Mesodermal cell (in vitro differentiated cells): ENCODE measurements around the gene DEGS1.
"Not testable (repeated sequence)": the region's sequence is repeated elsewhere in the genome, so short reads cannot be mapped to it uniquely, and the experiment has no call there.

Experiments
- H3K27ac ChIP-seq: 2 replicates; pipeline ENCODE4 v1.7.0; 2013; ENCODE audit warnings: mild to moderate bottlenecking, low read depth, low read length, moderate library complexity; ENCODE audit not compliant: severe bottlenecking
- H3K36me3 ChIP-seq: 2 replicates; pipeline ENCODE4 v1.7.1; 2013; ENCODE audit warnings: mild to moderate bottlenecking, low read length, moderate library complexity; ENCODE audit not compliant: control insufficient read depth, insufficient read depth
- H3K4me1 ChIP-seq: one replicate; pipeline ENCODE4 v1.7.1; 2013; ENCODE audit warnings: mild to moderate bottlenecking, low read length; ENCODE audit not compliant: insufficient read depth, control insufficient read depth, poor library complexity, severe bottlenecking
- H3K4me3 ChIP-seq: 2 replicates; pipeline ENCODE4 v1.7.0; 2013; ENCODE audit warnings: low read length, control low read depth, mild to moderate bottlenecking; ENCODE audit not compliant: insufficient read depth, poor library complexity, severe bottlenecking; ENCODE audit errors: extremely low read depth
- H3K9me3 ChIP-seq: 2 replicates; pipeline ENCODE4 v1.7.1; 2013; ENCODE audit warnings: mild to moderate bottlenecking, low read length, moderate library complexity; ENCODE audit not compliant: control insufficient read depth
- WGBS, 2 experiments: methylation state at CpG; one replicate each; pipeline ENCODE4 v1.1.5; 2013; ENCODE audit warnings: missing lambda C conversion rate in 2 of 2; ENCODE audit not compliant: insufficient coverage in 2 of 2; 5-methylcytosine and 5-hydroxymethylcytosine counted together

The DEGS1 gene

DNA sequence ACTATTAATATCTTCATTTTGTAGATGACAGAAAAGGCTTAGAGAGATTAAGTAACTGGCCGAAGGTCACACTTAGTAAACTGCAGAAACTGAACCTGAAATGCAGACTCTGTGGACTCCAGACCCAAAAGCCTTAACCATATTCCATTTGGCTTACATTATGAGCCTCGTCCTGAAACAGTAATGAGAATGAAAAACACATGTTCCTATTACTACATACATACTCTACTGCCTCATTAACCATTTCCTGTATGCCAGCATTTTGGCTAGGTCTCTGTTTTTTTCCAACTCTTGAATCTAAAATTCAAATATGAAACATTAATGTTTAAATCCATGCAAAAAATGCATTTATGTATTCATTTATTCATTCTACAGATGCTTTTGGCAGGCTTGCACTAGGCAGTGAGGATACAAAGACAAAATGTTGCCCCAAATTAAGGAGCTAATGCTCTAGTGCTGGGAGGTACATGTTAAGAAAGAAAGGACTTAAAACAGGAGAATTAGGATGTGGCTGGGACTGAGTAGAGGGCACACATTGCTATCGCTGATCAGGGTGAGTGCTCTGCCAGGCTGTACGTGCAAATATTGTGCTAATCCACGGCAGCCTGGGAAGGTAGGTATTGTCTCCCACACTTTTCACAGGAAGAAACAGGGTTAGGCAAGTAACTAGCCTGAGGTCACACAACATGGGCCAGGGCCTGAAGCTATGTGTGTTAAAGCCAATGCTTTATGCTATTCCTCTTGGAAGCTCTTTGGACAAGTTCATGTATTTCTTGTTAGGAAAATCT lies 14.0 kb downstream of the DEGS1 start:
- no peak overlapping the region for H3K4me3 ChIP-seq
- no peaks in the 10 kb centered on the region for H3K9me3 ChIP-seq
- WGBS, 2 experiments = 90 to 97% methylated on average over 5 of the region's 5 CpGs
- no peak overlapping the region for H3K27ac ChIP-seq
- H3K4me1 ChIP-seq = no peaks in the 10 kb centered on the region
- peaks cover 29% of the 10 kb centered on the region for H3K36me3 ChIP-seq

DNA sequence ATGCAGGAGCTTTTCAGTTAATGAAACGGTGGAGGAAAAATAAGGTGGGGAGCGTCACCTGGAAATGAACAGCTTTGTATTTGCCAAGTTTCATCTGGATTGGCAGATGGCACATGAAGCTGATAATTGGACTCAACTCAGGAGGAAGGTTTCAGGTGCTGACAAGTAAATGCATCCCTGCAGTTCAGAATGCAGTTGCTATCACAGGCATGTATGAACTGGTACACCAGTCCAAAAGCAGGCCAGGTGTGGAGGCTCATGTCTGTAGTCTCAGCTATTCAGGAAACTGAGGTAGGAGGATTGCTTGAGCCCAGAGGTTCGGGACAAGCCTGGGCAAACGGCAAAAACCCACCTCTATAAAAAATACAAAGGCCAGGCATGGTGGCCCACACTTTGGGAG lies 15.5 kb downstream of the DEGS1 start:
- H3K27ac ChIP-seq = no peak overlapping the region
- 96 to 100% methylated on average over 2 to 3 of the region's 4 CpGs for WGBS, 2 experiments

DNA sequence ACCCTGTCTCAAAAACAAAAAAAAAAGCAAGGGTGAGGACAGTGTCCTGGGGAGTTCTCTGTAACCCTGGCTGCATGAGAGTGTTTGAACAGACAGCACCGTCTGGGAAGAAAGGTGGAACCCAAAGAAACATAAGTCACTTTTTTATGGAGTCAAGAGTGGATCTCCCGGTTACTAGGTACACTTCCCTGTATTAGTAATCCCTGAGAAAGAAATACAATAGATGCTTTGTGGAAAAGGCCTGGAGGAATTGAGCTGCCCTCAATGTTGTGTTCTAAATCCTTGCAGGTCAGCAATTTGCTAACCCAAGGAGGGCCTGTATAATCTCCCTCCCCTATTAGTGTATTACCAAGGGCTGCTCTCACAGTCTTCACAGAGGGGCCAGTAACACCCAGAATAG lies 16.6 kb downstream of the DEGS1 start:
- Histone ChIP-seq H3K27ac (no peak overlapping the region), H3K9me3 (no peaks in the 10 kb centered on the region), H3K36me3 (peaks cover 4% of the 10 kb centered on the region), H3K4me3 (no peak overlapping the region), H3K4me1 (peaks cover 14% of the 10 kb centered on the region)
- WGBS, 2 experiments = 85 to 86% methylated on average over 1 to 2 of the region's 2 CpGs

More for the DNA sequence above, 15.5 kb downstream of the DEGS1 start:
- Histone ChIP-seq H3K36me3 (peaks cover 15% of the 10 kb centered on the region), H3K4me3 (no peak overlapping the region), H3K4me1 (peaks cover 9% of the 10 kb centered on the region), H3K9me3 (no peaks in the 10 kb centered on the region)

DNA sequence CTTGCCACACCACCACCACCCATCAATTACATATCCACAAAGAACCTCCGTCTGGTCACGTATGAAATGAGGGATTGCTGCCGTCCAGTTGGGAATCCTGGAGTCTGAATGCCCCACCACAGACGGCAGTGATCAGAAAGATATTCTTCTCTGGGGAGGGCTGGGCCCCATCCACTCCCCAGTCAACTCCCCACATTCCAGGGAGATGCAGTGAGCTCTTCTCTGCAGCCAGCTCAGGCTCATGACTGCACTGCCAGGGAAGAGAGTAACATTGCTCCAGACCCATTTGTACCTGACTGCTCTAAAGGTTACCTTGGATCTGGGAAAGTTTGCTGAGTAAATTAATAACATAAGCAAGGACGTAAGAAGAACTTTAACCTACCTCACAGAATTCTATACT lies 18.3 kb downstream of the DEGS1 start:
- WGBS, 2 experiments = 78 to 80% methylated on average over 1 to 2 of the region's 5 CpGs
- H3K36me3 ChIP-seq = no peaks in the 10 kb centered on the region
- H3K27ac ChIP-seq = no peak overlapping the region
- H3K4me1 ChIP-seq = peaks cover 24% of the 10 kb centered on the region
- H3K9me3 ChIP-seq = no peaks in the 10 kb centered on the region
- no peak overlapping the region for H3K4me3 ChIP-seq

DNA sequence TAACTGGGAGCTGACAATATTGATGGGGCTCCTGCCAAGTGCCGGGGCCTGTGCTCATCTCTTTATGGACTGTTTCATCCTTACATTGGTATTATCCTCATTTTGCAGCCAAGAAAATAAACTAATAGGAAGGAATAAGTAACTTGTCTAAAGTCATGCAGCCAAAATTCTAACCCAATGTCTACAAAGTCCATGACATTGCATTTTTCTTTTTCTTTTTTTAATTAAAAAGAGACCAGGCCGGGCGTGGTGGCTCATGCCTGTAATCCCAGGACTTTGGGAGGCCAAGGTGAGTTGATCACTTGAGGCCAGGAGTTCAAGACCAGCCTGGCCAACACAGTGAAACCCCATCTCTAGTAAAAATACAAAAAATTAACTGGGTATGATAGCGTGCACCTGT lies 18.8 kb downstream of the DEGS1 start:
- no peak overlapping the region for H3K4me3 ChIP-seq
- H3K27ac ChIP-seq = no peak overlapping the region
- peaks cover 24% of the 10 kb centered on the region for H3K4me1 ChIP-seq
- no peaks in the 10 kb centered on the region for H3K36me3 ChIP-seq
- H3K9me3 ChIP-seq = no peaks in the 10 kb centered on the region
- WGBS, 2 experiments = 83% methylated on average over 4 of the region's 4 CpGs; no CpG with 5 or more reads in 1 of the 2 experiments

DNA sequence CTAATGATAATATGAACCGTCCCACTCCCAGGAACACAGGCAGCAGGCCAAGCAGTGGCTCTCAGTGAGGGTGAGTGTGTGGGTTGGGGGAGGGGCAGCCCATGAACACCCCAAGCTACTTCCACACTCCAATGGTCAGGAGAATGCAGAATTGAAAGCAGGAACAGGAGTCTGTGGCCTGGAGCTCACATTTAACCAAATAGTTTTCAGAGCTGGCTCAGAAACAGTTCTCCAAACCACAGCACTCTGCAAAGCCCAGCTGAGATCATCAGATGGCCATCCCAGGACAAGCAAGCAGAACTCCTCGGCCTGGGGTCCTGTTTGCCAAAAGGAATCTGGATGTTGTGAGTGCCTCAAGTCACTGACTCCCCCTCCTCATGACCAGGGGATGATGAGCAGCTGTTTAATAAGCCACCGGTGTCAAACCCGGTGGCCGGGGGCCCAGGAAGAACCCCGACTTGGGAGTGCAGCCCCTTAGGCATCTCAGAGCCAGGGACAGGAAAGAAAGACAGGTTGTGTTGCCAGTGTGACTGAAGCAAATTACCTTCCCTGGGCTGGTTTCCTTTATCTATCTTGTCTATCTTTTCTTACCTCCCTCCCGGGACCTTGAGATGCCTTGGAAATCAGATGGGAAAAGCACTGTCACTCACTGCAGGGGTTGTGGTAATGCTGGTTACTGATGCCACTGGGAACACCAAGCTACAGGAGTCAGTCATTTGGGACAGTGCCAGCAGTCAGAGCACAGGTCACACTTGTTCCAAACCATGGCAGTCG lies 20.4 kb downstream of the DEGS1 start:
- Histone ChIP-seq H3K4me3 (no peak overlapping the region), H3K36me3 (no peaks in the 10 kb centered on the region), H3K9me3 (no peaks in the 10 kb centered on the region), H3K27ac (peak overlapping the region; percentile 33), H3K4me1 (peaks cover 24% of the 10 kb centered on the region)
- WGBS, 2 experiments = 44 to 55% methylated on average over 5 to 6 of the region's 8 CpGs

DNA sequence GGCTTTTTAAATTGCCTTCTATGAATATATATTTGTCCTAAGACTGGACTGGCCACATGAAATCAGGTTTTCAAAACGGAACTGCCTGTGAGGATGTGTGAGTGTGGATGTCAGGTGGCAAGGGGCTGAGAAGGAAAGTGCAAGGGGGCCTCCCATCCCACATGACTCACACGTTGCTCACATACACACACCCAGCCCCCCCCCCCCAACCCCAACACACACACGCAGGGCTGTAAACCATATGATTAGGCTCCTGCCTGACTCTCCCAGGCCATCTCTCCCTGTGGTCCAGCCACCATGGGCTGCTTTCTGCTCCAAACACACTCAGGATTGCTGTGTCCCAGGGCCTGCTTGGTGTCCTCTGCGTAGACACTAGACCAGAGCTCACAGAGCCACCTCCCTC lies 22.4 kb downstream of the DEGS1 start:
- H3K27ac ChIP-seq = peak overlapping the region; percentile 41
- peaks cover 24% of the 10 kb centered on the region for H3K4me1 ChIP-seq
- no peaks in the 10 kb centered on the region for H3K36me3 ChIP-seq
- no peaks in the 10 kb centered on the region for H3K9me3 ChIP-seq
- WGBS, 2 experiments = 31% methylated on average over 2 of the region's 4 CpGs; no CpG with 5 or more reads in 1 of the 2 experiments
- H3K4me3 ChIP-seq = no peak overlapping the region

DNA sequence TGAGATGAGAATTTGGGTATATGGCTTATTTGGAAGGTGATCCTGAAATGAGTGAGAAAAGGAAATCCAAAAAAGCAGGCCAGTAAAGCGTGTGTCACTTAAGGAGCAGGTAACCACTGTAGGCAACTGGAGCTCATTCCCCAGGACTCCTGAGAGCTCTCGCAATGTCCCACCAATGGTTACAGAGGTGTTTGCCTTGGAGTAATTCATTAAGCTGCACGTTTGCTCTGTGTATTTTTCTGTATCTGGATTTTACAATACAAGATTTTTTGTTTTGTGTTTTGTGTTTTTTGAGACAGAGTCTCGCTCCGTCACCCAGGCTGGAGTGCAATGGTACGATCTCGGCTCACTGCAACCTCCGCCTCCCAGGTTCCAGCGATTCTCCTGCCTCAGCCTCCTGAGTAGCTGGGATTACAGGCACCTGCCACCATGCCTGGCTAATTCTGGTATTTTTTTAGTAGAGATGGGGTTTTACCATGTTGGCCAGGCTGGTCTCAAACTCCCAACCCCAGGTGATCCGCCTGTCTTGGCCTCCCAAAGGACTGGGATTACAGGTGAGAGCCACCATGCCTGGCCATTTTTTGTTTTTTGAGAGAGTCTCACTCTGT lies 23.0 kb downstream of the DEGS1 start:
- H3K27ac ChIP-seq, H3K9me3 ChIP-seq, H3K36me3 ChIP-seq, H3K4me3 ChIP-seq: not testable (repeated sequence)
- 92 to 98% methylated on average over 3 of the region's 10 CpGs for WGBS, 2 experiments
- H3K4me1 ChIP-seq = peaks cover 24% of the 10 kb centered on the region

DNA sequence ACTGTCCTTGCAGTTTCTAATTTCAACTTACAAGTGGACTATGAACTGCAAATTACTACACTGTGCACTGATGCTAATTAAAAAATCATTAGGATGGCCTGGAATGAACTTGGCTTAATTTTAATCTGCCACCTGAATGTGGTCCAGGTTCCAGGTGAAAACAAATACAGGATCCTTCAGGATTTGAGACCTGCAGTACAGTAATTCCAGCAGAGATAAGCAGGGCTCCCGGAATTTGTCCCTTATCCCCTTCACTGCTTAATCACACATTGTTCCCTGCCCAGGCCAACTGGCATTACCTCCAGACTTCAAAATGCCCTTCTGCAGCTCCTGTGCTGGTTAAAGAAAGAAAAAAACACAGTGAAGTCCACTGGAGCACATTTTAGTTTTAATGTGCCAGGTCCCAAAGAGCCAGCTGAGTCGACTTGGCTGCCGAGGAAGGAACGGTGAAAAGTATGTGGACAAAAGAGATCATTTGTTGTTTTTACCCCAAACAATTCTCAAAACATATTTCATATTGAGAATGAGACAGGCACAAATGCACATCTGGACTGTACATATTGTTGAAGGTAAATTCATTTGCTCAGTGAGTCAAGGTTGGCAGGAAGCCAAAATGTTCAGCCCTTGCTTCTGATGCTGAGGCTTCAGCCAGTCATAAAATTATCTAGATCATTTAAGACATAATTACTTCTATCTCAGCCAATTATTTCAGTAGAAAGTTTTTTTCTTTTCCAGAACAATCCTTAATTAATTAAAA lies 28.3 kb downstream of the DEGS1 start:
- Histone ChIP-seq H3K27ac (no peak overlapping the region), H3K4me3 (no peak overlapping the region), H3K36me3 (no peaks in the 10 kb centered on the region), H3K9me3 (no peaks in the 10 kb centered on the region), H3K4me1 (no peaks in the 10 kb centered on the region)
- WGBS, 2 experiments = 100% methylated on average over 1 of the region's 4 CpGs

DNA sequence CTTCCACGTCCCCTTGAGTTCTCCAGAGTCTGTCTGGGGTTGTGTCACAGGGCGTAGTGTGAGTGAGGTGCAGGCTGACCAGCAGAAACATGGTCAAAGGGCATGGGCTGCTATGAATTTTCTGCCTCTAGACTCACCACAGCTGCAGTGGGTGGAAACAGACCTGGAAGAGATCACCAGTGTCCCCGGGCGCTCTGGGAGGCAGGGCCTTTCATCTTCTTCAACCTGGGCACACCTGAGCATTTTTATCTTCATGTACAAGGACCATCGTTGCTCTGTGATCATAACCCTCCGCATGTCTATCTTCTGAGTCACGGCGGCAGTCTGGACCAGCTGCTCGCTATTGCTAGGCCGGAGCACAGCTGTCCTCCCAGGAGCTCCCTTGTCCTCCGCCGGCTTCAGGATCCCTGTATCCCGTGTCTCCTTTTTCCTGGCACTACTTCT lies 29.6 kb downstream of the DEGS1 start:
- WGBS, 2 experiments = 87 to 94% methylated on average over 12 to 13 of the region's 13 CpGs
- Histone ChIP-seq H3K27ac (no peak overlapping the region), H3K9me3 (no peaks in the 10 kb centered on the region), H3K4me3 (no peak overlapping the region), H3K4me1 (no peaks in the 10 kb centered on the region), H3K36me3 (no peaks in the 10 kb centered on the region)
